Activated CD4-positive, alpha-beta memory T cell treated with anti-CD3 and anti-CD28 coated beads for 36 hours (primary cell): Measurements from ENCODE around the gene NPHP4. TPM values are rescaled to one million over a fixed set of nuclear protein-coding genes. Genes with fewer than 3 reads are reported as not detected.

Experiments
- CTCF ChIA-PET: fragments of 350-600 bp; sonication (Branson Sonifier 250); formaldehyde crosslinking; loops from one replicate; lab custom pipeline; 2021; ENCODE audit warnings: antibody characterized with exemption, inconsistent platforms; lab: Charles Lee
- POLR2A ChIA-PET: fragments of 350-600 bp; sonication (Branson Sonifier 250); formaldehyde crosslinking; loops from one replicate; lab custom pipeline; 2021; ENCODE audit warnings: antibody characterized with exemption; lab: Charles Lee
- DNase-seq: peaks from one replicate; pipeline ENCODE4 v3.0.0-alpha.2; 2020
- H3K27ac Mint-ChIP-seq: one replicate; pipeline ENCODE4 v1.8.0; 2021; ENCODE audit warnings: mixed read lengths
- H3K27me3 Mint-ChIP-seq: one replicate; pipeline ENCODE4 v1.8.0; 2021; ENCODE audit warnings: mixed read lengths
- H3K36me3 Mint-ChIP-seq: one replicate; pipeline ENCODE4 v1.8.0; 2021; ENCODE audit warnings: mixed read lengths
- H3K4me1 Mint-ChIP-seq: one replicate; pipeline ENCODE4 v1.8.0; 2021; ENCODE audit warnings: low read depth, mixed read lengths
- H3K4me3 Mint-ChIP-seq: one replicate; pipeline ENCODE4 v1.8.0; 2021; ENCODE audit warnings: mild to moderate bottlenecking, mixed read lengths
- H3K9me3 Mint-ChIP-seq: one replicate; pipeline ENCODE4 v1.8.0; 2021; ENCODE audit warnings: mixed read lengths
- intact Hi-C: fragments of 100-400 bp; cut with micrococcal nuclease; formaldehyde crosslinking; loops from one replicate; pipeline ENCODE4 v1.15.1; 2023
- total RNA-seq, 2 experiments: library from RNA; stranded (reverse); gene quantifications; one replicate each; pipeline ENCODE4 v1.2.3, GENCODE V29; 2021

The NPHP4 gene
- total RNA-seq, 2 experiments from 2014 or later = 14.0 to 14.6 TPM

DNA sequence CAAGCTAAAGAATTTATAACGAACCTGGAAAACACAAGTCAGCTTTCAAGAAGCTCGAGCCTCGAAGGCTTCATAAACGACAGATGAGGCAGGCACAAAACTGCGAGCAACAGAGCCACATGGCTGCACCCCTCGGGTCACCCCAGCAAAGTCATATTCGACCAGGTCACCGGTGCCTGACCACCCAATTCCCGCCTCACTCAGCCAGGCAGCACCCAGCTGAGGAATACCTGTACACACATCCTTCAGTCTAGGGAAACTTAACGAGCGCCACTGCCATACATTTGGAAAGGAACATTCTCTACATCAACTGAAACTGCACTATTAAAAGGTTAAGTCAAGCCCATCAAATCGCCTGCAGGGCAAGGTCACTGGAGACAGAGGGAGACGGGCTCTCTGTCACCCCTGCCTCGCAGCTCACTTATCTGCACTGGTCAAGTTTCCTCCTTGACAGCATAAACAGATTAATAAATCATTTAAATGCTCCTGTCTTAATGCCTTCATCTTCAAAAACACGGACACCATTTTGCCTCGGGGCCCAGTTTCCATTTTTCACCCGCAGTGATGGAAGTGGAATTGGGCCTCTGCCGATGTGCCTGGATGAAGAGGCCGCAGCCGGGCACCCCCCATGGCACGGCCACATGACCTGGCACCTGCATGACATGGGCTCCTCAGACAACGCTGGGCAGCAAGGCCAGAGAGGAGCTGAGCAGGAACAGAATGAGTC is 20.6 kb downstream of the NPHP4 start:
- no peak overlapping the region for H3K27ac Mint-ChIP-seq
- no peaks in the 10 kb centered on the region for H3K9me3 Mint-ChIP-seq
- ChIA-PET POLR2A (interaction anchor here (1.2 kb wide), 1 partner anchor 22 kb away, joined by 3 read pairs; no protein-coding TSS in a partner anchor), CTCF (no interaction called here)
- intact Hi-C loops = no loop called here
- no peaks in the 10 kb centered on the region for H3K27me3 Mint-ChIP-seq
- peaks cover 2% of the 10 kb centered on the region for H3K36me3 Mint-ChIP-seq
- no peaks in the 10 kb centered on the region for H3K4me1 Mint-ChIP-seq
- no peak for DNase-seq
- H3K4me3 Mint-ChIP-seq = no peak overlapping the region

DNA sequence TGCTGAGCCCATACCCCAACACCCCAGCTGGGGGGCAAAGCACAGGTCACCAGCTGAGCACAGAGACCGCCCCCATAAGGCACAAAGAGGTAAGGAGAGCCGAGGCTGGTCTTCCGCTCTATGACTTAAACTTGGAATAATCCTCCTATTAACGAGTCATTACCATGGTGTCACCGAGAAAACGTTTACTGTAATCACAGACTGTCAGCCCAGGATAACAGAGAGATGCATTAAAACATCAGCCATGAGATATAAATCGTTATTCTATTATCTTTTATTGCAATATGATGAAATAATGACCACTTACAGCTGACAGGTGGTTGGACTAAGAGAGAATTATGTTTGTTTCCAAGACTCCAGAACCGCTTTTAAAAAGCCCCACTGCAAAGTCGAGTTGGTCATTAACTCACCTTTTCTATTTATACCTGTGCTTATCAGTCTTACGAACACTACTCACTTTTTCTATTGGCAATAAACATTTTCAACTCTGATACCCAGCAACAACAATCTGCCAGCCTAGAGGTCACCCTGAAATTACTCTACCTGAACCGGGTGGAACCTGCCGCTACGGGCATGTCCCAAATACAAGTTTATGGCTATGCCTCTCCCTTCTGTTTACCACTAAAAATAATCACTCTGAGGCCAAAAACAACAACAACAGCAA is 21.5 kb downstream of the NPHP4 start:
- Mint-ChIP-seq H3K36me3 (peaks cover 3% of the 10 kb centered on the region), H3K27me3 (no peaks in the 10 kb centered on the region), H3K4me1 (no peaks in the 10 kb centered on the region), H3K4me3 (no peak overlapping the region), H3K9me3 (no peaks in the 10 kb centered on the region), H3K27ac (no peak overlapping the region)
- no peak for DNase-seq
- POLR2A ChIA-PET = no interaction called here
- intact Hi-C loops = no loop called here
- CTCF ChIA-PET = no interaction called here

DNA sequence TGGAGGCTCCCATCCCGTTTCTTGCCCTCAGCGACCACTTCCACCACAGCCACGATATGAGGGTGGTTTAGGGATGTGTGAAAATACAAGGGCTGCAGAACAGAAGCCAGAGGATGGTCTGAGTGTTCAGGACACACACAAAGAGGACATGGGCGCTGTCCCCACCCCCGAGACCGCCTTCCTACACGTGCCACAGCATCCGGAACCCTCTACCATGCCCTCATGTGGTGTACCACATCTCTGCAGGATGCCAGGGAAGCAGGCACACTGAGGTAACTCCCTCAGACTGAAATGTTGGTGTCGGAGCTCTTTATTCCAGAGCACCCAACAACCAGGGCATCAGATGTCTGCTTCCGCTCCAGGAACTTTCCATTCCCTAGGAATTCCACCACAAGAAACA is 23.1 kb downstream of the NPHP4 start:
- Mint-ChIP-seq H3K9me3 (no peaks in the 10 kb centered on the region), H3K36me3 (peaks cover 5% of the 10 kb centered on the region), H3K27ac (no peak overlapping the region), H3K27me3 (no peaks in the 10 kb centered on the region), H3K4me3 (no peak overlapping the region), H3K4me1 (no peaks in the 10 kb centered on the region)
- no peak for DNase-seq
- CTCF ChIA-PET = no interaction called here
- POLR2A ChIA-PET = no interaction called here
- intact Hi-C loops = no loop called here

DNA sequence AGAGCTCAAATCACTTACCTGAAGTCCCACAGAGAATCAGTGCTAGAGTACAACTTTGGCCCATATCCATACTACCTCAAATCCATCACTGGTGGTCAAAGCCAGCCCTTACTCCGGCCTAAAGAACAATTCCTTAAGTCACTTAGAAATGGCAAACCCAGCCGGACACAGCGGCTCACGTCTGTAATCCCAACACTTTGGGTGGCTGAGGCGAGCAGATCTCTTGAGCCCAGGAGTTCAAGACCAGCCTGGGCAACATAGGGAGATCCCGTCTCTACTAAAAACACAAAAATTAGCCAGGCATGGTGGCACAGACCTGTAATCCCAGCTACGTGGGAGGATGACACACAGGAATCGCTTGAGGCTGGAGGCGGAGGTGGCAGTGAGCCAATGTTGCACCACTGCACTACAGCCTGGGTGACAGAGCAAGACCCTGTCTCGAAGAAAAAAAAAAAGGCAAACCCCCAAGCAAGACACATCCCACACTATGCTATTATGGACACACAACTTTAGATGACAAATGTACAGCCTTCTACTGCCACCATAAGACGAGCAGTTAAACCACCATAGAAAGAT is 24.0 kb downstream of the NPHP4 start:
- CTCF ChIA-PET = no interaction called here
- no peak for DNase-seq
- Mint-ChIP-seq H3K27me3 (no peaks in the 10 kb centered on the region), H3K4me3 (no peak overlapping the region), H3K9me3 (no peaks in the 10 kb centered on the region), H3K27ac (no peak overlapping the region), H3K36me3 (peaks cover 5% of the 10 kb centered on the region), H3K4me1 (no peaks in the 10 kb centered on the region)
- intact Hi-C loops = no loop called here
- POLR2A ChIA-PET = no interaction called here

DNA sequence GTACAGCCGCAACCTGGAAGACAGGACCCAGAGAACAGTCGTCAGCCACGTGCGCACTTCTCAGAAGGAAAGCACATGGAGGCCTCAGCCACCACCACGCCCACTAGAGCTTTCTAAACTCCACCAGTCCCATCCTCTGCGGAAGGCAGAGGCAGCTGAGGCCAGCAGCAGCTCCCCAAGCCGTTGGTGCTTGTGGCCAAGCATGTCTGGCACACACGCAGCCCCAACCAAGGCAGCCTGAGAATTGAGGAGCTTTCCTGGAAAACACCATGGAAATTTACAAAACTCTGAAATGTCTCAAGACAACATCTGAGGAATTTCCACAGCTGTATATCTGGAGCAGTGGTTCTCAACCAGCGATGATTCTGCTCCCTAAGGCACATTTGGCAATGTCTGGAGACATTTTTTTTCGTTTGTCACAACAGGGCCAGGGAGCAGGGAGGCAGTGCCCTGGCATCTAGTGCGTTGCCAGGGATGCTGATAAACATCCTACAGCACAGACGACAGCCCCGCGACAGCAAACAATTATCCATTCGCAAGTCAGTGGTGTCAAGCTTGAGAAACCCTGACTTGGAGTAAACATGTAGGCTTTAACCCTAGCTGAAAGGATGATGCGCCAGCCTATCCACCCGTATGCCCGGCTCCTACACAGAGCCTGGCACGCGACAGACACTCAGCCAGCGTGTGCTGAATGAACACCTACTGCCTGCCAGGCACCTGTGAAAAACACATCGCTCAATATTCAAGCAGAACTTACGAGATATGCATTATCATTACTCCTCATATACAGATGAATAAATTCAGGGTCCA is 24.7 kb downstream of the NPHP4 start:
- CTCF ChIA-PET = no interaction called here
- H3K36me3 Mint-ChIP-seq = peaks cover 5% of the 10 kb centered on the region
- intact Hi-C loops = no loop called here
- no peak for DNase-seq
- H3K4me3 Mint-ChIP-seq = no peak overlapping the region
- no peaks in the 10 kb centered on the region for H3K27me3 Mint-ChIP-seq
- POLR2A ChIA-PET = no interaction called here
- no peak overlapping the region for H3K27ac Mint-ChIP-seq
- no peaks in the 10 kb centered on the region for H3K4me1 Mint-ChIP-seq
- H3K9me3 Mint-ChIP-seq = no peaks in the 10 kb centered on the region

DNA sequence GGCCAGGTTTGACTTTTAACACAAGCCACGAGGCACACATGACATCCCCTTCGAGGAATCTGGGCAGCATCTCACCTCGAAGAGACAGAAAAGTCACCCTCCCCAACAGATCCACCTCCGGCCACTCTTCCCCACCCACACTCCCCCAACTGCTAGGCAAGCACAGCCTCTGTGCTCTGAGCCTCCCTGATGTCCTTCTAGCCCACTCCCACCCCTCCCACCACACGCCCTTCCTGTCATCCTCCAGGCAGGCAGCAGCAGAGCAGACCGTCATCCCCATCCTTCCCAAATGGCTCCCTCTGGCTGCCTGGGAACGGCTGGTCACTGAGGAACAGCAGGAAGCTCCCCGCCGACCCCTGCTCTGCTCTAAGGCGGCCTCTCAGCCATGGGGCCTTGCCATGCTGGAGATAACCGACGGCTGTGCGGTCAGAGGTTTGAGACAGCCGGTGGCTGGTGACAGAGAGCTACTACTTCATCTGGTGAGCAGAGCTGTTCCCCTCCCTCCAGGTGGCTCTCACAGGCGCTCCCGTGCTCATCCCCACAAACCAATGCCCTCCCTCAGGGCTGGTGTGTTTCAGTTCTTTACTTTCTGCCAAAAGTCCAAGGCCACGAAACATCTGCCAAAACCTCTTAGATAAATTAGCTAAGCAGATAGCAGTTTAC is 25.6 kb downstream of the NPHP4 start:
- H3K9me3 Mint-ChIP-seq = no peaks in the 10 kb centered on the region
- CTCF ChIA-PET = no interaction called here
- no peak overlapping the region for H3K27ac Mint-ChIP-seq
- H3K36me3 Mint-ChIP-seq = peaks cover 5% of the 10 kb centered on the region
- no peak overlapping the region for H3K4me3 Mint-ChIP-seq
- H3K27me3 Mint-ChIP-seq = no peaks in the 10 kb centered on the region
- intact Hi-C loops = no loop called here
- POLR2A ChIA-PET = interaction anchor here (0.6 kb wide), 1 partner anchor 66 kb away, joined by 3 read pairs; no protein-coding TSS in a partner anchor
- no peaks in the 10 kb centered on the region for H3K4me1 Mint-ChIP-seq
- DNase-seq = no peak

DNA sequence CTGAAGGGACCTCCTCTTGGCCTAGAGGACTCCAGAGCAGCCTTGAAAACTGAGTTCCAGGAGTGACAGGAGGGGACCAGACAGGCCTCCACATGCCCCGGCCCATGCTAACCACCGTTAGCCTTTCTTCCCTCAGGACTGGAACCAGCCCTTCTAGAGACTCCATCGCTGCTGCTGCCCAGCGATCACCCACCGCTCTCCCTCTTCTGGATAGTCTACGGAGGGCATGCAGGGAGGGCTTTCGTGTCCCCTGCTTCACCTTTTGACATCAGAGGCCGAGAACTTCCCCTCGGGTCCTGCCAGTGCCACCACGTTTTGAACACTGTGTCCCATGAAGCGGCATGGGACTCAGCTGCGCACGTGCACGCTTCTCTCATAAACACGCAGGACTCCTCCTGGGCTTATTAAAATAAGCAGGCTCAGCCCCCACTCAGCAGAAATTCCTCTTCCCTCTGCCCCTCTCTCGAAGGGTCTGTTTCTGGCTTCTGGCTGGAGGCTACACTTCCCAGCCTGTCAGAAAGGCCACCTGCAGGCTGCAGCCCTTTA is 26.6 kb downstream of the NPHP4 start:
- no peak for DNase-seq
- Mint-ChIP-seq H3K27me3 (no peaks in the 10 kb centered on the region), H3K4me3 (no peak overlapping the region), H3K4me1 (no peaks in the 10 kb centered on the region), H3K36me3 (peaks cover 5% of the 10 kb centered on the region), H3K9me3 (no peaks in the 10 kb centered on the region), H3K27ac (no peak overlapping the region)
- ChIA-PET POLR2A (no interaction called here), CTCF (no interaction called here)
- intact Hi-C loops = no loop called here

DNA sequence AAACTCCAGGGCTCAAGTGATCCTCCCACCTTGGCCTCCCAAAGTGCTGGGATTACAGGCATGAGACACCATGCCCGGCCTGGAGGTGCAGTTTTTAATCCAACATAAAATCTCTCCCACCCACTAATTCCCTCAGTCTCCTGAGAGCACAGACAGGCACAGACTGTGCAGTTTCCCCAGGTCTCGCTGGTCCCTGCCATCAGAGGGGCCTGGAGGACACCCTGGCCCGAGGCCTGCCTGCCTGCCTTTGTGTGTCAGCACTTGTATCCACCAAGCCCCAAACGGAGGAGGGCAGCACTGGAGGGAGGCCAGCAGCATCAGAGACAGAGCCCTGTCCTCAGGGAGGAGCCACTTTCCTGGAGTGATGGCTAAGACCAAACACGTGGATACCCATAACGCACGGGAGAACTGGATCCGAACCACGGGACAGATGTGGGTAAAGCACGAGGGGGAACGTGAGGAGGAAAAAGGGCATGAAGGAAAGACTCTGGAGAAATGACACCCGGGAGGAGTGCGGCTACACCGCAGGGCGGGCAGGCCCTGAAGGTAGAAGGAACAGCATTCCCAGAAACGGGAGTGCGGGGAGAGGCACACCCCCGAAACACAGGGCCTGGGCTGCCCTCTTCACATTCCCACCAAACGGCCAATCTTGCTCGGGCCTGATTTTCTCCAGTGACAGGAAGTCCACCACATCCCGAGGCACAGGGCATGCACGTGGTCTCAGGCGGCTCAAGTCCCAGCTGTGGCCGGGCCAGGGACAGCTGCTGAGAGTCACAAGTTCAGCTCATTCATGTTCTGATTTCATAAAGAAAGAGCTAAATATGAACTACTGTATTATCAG is 29.7 kb downstream of the NPHP4 start:
- no peaks in the 10 kb centered on the region for H3K4me1 Mint-ChIP-seq
- DNase-seq = no peak
- ChIA-PET CTCF (no interaction called here), POLR2A (no interaction called here)
- H3K36me3 Mint-ChIP-seq = peaks cover 16% of the 10 kb centered on the region
- intact Hi-C loops = no loop called here
- H3K4me3 Mint-ChIP-seq = no peak overlapping the region
- H3K27ac Mint-ChIP-seq = no peak overlapping the region
- no peaks in the 10 kb centered on the region for H3K9me3 Mint-ChIP-seq
- H3K27me3 Mint-ChIP-seq = no peaks in the 10 kb centered on the region

DNA sequence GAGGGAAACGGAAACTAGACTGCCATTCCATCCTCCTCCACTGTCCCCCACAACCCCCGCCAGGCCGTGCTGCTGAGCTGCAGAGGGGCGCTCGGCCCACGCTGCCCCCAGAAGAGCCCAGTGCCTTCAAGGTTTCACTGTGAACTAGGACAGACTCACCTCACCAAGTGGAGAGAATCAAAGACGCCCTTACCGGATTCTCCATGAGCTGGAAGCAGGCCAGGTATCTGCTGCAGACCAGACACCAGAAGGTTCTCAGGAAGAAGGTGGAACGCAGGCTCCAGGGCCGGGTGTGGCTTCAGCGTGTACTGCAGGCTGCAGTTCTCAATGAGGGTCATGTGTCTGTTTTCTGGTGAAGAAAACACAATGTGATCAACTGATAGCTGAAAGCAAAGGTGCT is 30.6 kb downstream of the NPHP4 start:
- no peak for DNase-seq
- intact Hi-C loops = no loop called here
- Mint-ChIP-seq H3K36me3 (peaks cover 17% of the 10 kb centered on the region), H3K27ac (no peak overlapping the region), H3K27me3 (no peaks in the 10 kb centered on the region), H3K4me1 (no peaks in the 10 kb centered on the region), H3K9me3 (no peaks in the 10 kb centered on the region), H3K4me3 (no peak overlapping the region)
- POLR2A ChIA-PET = no interaction called here
- CTCF ChIA-PET = no interaction called here

DNA sequence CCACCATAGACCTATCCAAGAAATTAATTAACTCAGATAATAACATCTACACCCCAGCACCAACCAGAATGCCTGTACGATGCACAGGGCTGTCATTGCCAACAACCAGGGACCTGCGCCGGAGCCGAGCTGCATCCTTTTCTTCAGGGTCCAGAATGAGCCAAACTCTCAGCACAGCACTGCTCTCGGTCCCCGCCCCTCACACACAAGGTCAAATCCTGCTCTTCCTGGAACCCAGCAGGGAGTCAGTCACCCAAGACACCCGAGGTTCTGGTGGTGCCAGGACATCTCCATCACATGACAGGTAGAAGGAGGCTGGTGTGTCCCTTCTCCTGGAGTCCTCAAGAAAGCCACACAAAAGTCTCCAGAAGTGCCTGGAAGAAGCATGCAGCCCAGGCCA is 31.9 kb downstream of the NPHP4 start:
- intact Hi-C loops = no loop called here
- no peak overlapping the region for H3K27ac Mint-ChIP-seq
- no peak for DNase-seq
- no peaks in the 10 kb centered on the region for H3K27me3 Mint-ChIP-seq
- ChIA-PET CTCF (no interaction called here), POLR2A (no interaction called here)
- H3K4me3 Mint-ChIP-seq = no peak overlapping the region
- no peaks in the 10 kb centered on the region for H3K9me3 Mint-ChIP-seq
- peaks cover 8% of the 10 kb centered on the region for H3K4me1 Mint-ChIP-seq
- H3K36me3 Mint-ChIP-seq = peaks cover 17% of the 10 kb centered on the region

DNA sequence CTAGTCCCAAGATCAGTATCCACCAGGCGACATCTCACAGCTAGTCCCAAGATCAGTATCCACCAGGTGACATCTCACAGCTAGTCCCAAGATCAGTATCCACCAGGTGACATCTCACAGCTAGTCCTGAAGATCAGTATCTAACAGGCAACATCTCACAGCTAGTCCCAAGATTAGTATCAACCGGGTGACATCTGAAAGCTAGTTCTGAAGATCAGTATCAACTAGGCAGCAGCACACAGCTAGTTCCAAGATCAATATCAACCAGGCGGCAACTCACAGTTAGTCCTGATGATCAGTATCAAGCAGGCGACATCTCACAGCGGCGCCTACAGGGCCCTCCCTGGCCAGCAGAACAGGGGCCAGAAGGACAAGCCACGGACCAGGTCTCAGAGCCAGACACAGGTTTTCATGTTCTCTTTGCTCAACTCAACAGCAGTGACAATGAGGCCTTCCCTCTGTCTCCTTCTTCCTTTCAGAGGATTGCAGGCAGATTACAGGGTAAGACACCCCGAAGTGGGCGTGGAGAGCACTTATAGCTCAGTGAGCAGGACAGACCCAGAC is 32.5 kb downstream of the NPHP4 start:
- ChIA-PET POLR2A (no interaction called here), CTCF (interaction anchor here (0.6 kb wide), 1 partner anchor 64 kb away, joined by 5 read pairs; no protein-coding TSS in a partner anchor)
- Mint-ChIP-seq H3K4me3 (no peak overlapping the region), H3K9me3 (no peaks in the 10 kb centered on the region), H3K36me3 (peaks cover 17% of the 10 kb centered on the region), H3K27me3 (no peaks in the 10 kb centered on the region), H3K27ac (no peak overlapping the region), H3K4me1 (peaks cover 14% of the 10 kb centered on the region)
- intact Hi-C loops = no loop called here
- no peak for DNase-seq
